GM21526 (cell line): ENCODE measurements around the gene FAM72A.
"Not testable (repeated sequence)": the region's sequence is repeated elsewhere in the genome, so short reads cannot be mapped to it uniquely, and the experiment has no call there.

Experiments used
- ATAC-seq: cut with Tn5 transposase; IDR thresholded peaks from one replicate; pipeline ENCODE4 v1.9.1; 2021; ENCODE audit warnings: moderate library complexity; ENCODE audit not compliant: unreplicated experiment, low FRiP score

Gene FAM72A

GRCh38 chr1:206173110-206173719 lies 29.4 kb downstream of the FAM72A start:
- ATAC-seq = not testable (repeated sequence)

- not testable (repeated sequence) for ATAC-seq
Observed at GRCh38 chr1:206169794-206170193, 32.8 kb downstream of the FAM72A start.

GRCh38 chr1:206167350-206168029 lies 35.1 kb downstream of the FAM72A start:
- not testable (repeated sequence) for ATAC-seq

- no peak for ATAC-seq
Observed at GRCh38 chr1:206145771-206146290, 56.8 kb downstream of the FAM72A start.

- ATAC-seq = no peak
Observed at GRCh38 chr1:206144605-206145004, 58.0 kb downstream of the FAM72A start.

- ATAC-seq = no peak
Observed at GRCh38 chr1:206143537-206144172, 59.0 kb downstream of the FAM72A start.

GRCh38 chr1:206142770-206143169 lies 59.9 kb downstream of the FAM72A start:
- no peak for ATAC-seq

- no peak for ATAC-seq
Observed at GRCh38 chr1:206142011-206142410, 60.6 kb downstream of the FAM72A start.

- no peak for ATAC-seq
Observed at GRCh38 chr1:206136241-206136640, 66.4 kb downstream of the FAM72A start.
